GM23338 (cell line): Measurements from ENCODE around the gene TTC23. TPM values are rescaled to one million over a fixed set of nuclear protein-coding genes. Genes with fewer than 3 reads are reported as not detected.

Source experiments
- CREB1 ChIP-seq: fragments of 250-450 bp; sonication (Bioruptor Pico); IDR thresholded peaks from 2 replicates; pipeline ENCODE4 v1.5.0; 2020; ENCODE audit warnings: low read depth, mild to moderate bottlenecking, moderate library complexity
- EZH2 ChIP-seq: fragments of 200-600 bp; sonication (generic); IDR thresholded peaks from one replicate; pipeline ENCODE4 v1.8.0; 2017; ENCODE audit warnings: antibody characterized with exemption, mild to moderate bottlenecking, low read depth; ENCODE audit not compliant: unreplicated experiment
- NANOG ChIP-seq: IDR thresholded peaks from 2 replicates; pipeline ENCODE4 v1.6.1; 2016; ENCODE audit warnings: antibody characterized with exemption, borderline replicate concordance
- POLR2AphosphoS5 ChIP-seq: IDR thresholded peaks from 2 replicates; pipeline ENCODE4 v1.6.1; 2016; ENCODE audit warnings: antibody characterized with exemption, low read depth
- ZNF114 ChIP-seq: fragments of 250-450 bp; sonication (Bioruptor Pico); IDR thresholded peaks from 2 replicates; pipeline ENCODE4 v1.5.0; 2020; ENCODE audit warnings: mild to moderate bottlenecking, moderate library complexity
- ZNF331 ChIP-seq: fragments of 250-450 bp; sonication (Bioruptor Pico); IDR thresholded peaks from 2 replicates; pipeline ENCODE4 v1.5.0; 2020; ENCODE audit warnings: low read depth, mild to moderate bottlenecking, moderate library complexity
- polyA plus RNA-seq: library from polyadenylated mRNA; unstranded; fragments of >200 nt; fragmentation: Nextera tagmentation; extraction: Ambion mirVana; gene quantifications from 2 replicates; pipeline ENCODE4 v1.2.1, GENCODE V29; 2016
- total RNA-seq: library from RNA; depleted of rRNA; stranded (reverse); fragments of >200 nt; shearing (Covaris generic); gene quantifications from 2 replicates; pipeline ENCODE4 v1.2.3, GENCODE V29; 2014
- TF ChIP-seq, protein P1 (sequence below): fragments of 250-450 bp; sonication (Bioruptor Pico); IDR thresholded peaks from 2 replicates; pipeline ENCODE4 v1.5.0; 2020; ENCODE audit warnings: mild to moderate bottlenecking, moderate library complexity
- TF ChIP-seq, protein P2 (sequence below): IDR thresholded peaks from 2 replicates; pipeline ENCODE4 v1.6.1; 2016; ENCODE audit warnings: antibody characterized with exemption
- TF ChIP-seq, protein P3 (sequence below): IDR thresholded peaks from one replicate; pipeline ENCODE4 v1.6.1; 2018; ENCODE audit warnings: antibody characterized with exemption; ENCODE audit not compliant: unreplicated experiment

The TTC23 gene
- total and polyA plus RNA-seq, 2 experiments from 2014 or later, result 6.3 to 25.2 TPM

DNA sequence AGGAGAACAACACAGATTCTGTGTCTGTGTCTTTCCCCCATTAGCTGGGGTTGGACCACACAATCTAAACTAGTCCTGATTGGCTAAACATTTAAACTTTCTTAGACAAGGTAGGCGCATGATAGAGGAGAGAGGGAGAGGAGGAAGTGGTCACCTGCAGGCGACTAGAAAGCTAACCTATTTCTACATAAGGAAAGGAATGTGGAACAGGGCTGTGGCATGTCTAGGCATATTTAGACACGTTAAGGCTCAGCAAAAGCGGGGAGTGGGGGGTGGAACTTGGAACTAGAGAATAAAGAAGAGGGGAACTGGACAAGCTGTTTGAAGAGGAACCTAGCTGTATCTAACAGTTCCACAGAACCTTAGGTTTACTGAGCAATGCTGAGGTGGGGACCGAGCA is 14.7 kb upstream of the TTC23 start (continued):
- TF ChIP-seq, protein P1, sequence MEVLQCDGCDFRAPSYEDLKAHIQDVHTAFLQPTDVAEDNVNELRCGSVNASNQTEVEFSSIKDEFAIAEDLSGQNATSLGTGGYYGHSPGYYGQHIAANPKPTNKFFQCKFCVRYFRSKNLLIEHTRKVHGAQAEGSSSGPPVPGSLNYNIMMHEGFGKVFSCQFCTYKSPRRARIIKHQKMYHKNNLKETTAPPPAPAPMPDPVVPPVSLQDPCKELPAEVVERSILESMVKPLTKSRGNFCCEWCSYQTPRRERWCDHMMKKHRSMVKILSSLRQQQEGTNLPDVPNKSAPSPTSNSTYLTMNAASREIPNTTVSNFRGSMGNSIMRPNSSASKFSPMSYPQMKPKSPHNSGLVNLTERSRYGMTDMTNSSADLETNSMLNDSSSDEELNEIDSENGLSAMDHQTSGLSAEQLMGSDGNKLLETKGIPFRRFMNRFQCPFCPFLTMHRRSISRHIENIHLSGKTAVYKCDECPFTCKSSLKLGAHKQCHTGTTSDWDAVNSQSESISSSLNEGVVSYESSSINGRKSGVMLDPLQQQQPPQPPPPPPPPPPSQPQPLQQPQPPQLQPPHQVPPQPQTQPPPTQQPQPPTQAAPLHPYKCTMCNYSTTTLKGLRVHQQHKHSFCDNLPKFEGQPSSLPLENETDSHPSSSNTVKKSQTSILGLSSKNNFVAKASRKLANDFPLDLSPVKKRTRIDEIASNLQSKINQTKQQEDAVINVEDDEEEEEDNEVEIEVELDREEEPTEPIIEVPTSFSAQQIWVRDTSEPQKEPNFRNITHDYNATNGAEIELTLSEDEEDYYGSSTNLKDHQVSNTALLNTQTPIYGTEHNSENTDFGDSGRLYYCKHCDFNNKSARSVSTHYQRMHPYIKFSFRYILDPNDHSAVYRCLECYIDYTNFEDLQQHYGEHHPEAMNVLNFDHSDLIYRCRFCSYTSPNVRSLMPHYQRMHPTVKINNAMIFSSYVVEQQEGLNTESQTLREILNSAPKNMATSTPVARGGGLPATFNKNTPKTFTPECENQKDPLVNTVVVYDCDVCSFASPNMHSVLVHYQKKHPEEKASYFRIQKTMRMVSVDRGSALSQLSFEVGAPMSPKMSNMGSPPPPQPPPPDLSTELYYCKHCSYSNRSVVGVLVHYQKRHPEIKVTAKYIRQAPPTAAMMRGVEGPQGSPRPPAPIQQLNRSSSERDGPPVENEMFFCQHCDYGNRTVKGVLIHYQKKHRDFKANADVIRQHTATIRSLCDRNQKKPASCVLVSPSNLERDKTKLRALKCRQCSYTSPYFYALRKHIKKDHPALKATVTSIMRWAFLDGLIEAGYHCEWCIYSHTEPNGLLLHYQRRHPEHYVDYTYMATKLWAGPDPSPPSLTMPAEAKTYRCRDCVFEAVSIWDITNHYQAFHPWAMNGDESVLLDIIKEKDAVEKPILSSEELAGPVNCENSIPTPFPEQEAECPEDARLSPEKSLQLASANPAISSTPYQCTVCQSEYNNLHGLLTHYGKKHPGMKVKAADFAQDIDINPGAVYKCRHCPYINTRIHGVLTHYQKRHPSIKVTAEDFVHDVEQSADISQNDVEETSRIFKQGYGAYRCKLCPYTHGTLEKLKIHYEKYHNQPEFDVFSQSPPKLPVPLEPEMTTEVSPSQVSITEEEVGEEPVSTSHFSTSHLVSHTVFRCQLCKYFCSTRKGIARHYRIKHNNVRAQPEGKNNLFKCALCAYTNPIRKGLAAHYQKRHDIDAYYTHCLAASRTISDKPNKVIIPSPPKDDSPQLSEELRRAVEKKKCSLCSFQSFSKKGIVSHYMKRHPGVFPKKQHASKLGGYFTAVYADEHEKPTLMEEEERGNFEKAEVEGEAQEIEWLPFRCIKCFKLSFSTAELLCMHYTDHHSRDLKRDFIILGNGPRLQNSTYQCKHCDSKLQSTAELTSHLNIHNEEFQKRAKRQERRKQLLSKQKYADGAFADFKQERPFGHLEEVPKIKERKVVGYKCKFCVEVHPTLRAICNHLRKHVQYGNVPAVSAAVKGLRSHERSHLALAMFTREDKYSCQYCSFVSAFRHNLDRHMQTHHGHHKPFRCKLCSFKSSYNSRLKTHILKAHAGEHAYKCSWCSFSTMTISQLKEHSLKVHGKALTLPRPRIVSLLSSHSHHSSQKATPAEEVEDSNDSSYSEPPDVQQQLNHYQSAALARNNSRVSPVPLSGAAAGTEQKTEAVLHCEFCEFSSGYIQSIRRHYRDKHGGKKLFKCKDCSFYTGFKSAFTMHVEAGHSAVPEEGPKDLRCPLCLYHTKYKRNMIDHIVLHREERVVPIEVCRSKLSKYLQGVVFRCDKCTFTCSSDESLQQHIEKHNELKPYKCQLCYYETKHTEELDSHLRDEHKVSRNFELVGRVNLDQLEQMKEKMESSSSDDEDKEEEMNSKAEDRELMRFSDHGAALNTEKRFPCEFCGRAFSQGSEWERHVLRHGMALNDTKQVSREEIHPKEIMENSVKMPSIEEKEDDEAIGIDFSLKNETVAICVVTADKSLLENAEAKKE, result no peak
- TF ChIP-seq, protein P2, sequence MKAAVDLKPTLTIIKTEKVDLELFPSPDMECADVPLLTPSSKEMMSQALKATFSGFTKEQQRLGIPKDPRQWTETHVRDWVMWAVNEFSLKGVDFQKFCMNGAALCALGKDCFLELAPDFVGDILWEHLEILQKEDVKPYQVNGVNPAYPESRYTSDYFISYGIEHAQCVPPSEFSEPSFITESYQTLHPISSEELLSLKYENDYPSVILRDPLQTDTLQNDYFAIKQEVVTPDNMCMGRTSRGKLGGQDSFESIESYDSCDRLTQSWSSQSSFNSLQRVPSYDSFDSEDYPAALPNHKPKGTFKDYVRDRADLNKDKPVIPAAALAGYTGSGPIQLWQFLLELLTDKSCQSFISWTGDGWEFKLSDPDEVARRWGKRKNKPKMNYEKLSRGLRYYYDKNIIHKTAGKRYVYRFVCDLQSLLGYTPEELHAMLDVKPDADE, result no peak
- TF ChIP-seq EZH2, result no peak
- no peak for TF ChIP-seq POLR2AphosphoS5
- TF ChIP-seq, protein P3, sequence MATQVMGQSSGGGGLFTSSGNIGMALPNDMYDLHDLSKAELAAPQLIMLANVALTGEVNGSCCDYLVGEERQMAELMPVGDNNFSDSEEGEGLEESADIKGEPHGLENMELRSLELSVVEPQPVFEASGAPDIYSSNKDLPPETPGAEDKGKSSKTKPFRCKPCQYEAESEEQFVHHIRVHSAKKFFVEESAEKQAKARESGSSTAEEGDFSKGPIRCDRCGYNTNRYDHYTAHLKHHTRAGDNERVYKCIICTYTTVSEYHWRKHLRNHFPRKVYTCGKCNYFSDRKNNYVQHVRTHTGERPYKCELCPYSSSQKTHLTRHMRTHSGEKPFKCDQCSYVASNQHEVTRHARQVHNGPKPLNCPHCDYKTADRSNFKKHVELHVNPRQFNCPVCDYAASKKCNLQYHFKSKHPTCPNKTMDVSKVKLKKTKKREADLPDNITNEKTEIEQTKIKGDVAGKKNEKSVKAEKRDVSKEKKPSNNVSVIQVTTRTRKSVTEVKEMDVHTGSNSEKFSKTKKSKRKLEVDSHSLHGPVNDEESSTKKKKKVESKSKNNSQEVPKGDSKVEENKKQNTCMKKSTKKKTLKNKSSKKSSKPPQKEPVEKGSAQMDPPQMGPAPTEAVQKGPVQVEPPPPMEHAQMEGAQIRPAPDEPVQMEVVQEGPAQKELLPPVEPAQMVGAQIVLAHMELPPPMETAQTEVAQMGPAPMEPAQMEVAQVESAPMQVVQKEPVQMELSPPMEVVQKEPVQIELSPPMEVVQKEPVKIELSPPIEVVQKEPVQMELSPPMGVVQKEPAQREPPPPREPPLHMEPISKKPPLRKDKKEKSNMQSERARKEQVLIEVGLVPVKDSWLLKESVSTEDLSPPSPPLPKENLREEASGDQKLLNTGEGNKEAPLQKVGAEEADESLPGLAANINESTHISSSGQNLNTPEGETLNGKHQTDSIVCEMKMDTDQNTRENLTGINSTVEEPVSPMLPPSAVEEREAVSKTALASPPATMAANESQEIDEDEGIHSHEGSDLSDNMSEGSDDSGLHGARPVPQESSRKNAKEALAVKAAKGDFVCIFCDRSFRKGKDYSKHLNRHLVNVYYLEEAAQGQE, result no peak
- TF ChIP-seq ZNF331 (CRISPR knock-in tag), result no peak
- TF ChIP-seq NANOG, result no peak
- TF ChIP-seq ZNF114, result no peak
- no peak for TF ChIP-seq CREB1 (CRISPR knock-in tag)
